Astrocyte (in vitro differentiated cells and primary cell): Measurements from ENCODE around the gene HSD17B12. TPM values are rescaled to one million over a fixed set of nuclear protein-coding genes. Genes with fewer than 3 reads are reported as not detected.

ENCODE experiments used
- DNase-seq: peaks from one replicate; pipeline ENCODE4 v3.0.0-alpha.2; 2010; ENCODE audit warnings: low read depth
- FAIRE-seq: peaks from 2 replicates; lab custom pipeline; 2011; peaks lifted over from hg19 to GRCh38; lab: Jason Lieb, UNC
- H2AFZ ChIP-seq: 2 replicates; pipeline ENCODE4 v1.6.0; 2012; ENCODE audit warnings: low read depth, low read length, inconsistent platforms
- H3K27ac ChIP-seq: 2 replicates; pipeline ENCODE4 v1.5.1; 2011; ENCODE audit warnings: low read depth, low read length, inconsistent platforms
- H3K27me3 ChIP-seq: 2 replicates; pipeline ENCODE4 v1.6.0; 2011; ENCODE audit warnings: low read length, inconsistent platforms; ENCODE audit not compliant: insufficient read depth
- H3K36me3 ChIP-seq: 2 replicates; pipeline ENCODE4 v1.5.1; 2011; ENCODE audit warnings: low read length, inconsistent platforms; ENCODE audit not compliant: insufficient read depth
- H3K4me1 ChIP-seq: 2 replicates; pipeline ENCODE4 v1.5.1; 2011; ENCODE audit warnings: low read length, inconsistent platforms; ENCODE audit not compliant: insufficient read depth
- H3K4me2 ChIP-seq: 2 replicates; pipeline ENCODE4 v1.6.0; 2012; ENCODE audit warnings: low read length, inconsistent platforms
- H3K4me3 ChIP-seq: 2 replicates; pipeline ENCODE4 v1.5.1; 2011; ENCODE audit warnings: low read depth, mild to moderate bottlenecking, low read length, inconsistent platforms; ENCODE audit not compliant: insufficient read depth
- H3K79me2 ChIP-seq: 2 replicates; pipeline ENCODE4 v1.6.0; 2012; ENCODE audit warnings: mild to moderate bottlenecking, low read length, inconsistent platforms; ENCODE audit not compliant: insufficient read depth
- H3K9ac ChIP-seq: 2 replicates; pipeline ENCODE4 v1.6.0; 2012; ENCODE audit warnings: mild to moderate bottlenecking, low read length, inconsistent platforms
- H3K9me3 ChIP-seq: 2 replicates; pipeline ENCODE4 v1.5.1; 2012; ENCODE audit warnings: low read depth, mild to moderate bottlenecking, low read length, inconsistent platforms; ENCODE audit not compliant: insufficient read depth
- H4K20me1 ChIP-seq: 2 replicates; pipeline ENCODE4 v1.6.0; 2012; ENCODE audit warnings: low read length, inconsistent platforms; ENCODE audit not compliant: insufficient read depth
- H3K27ac Mint-ChIP-seq: one replicate; pipeline ENCODE4 v1.8.0; 2021; ENCODE audit warnings: mild to moderate bottlenecking, mixed read lengths; ENCODE audit not compliant: unreplicated experiment
- H3K27me3 Mint-ChIP-seq: one replicate; pipeline ENCODE4 v1.8.0; 2021; ENCODE audit warnings: low read depth, mixed read lengths; ENCODE audit not compliant: unreplicated experiment
- H3K36me3 Mint-ChIP-seq: one replicate; pipeline ENCODE4 v1.8.0; 2021; ENCODE audit warnings: low read depth, mixed read lengths; ENCODE audit not compliant: unreplicated experiment
- H3K4me1 Mint-ChIP-seq: one replicate; pipeline ENCODE4 v1.8.0; 2021; ENCODE audit warnings: low read depth, mixed read lengths; ENCODE audit not compliant: unreplicated experiment
- H3K4me3 Mint-ChIP-seq: one replicate; pipeline ENCODE4 v1.8.0; 2021; ENCODE audit warnings: mild to moderate bottlenecking, moderate library complexity, mixed read lengths; ENCODE audit not compliant: unreplicated experiment
- H3K9me3 Mint-ChIP-seq: one replicate; pipeline ENCODE4 v1.8.0; 2021; ENCODE audit warnings: mild to moderate bottlenecking, mixed read lengths; ENCODE audit not compliant: unreplicated experiment
- CTCF ChIP-seq: IDR thresholded peaks from 2 replicates; pipeline ENCODE4 v1.5.1; 2011; ENCODE audit warnings: low read depth, mild to moderate bottlenecking, inconsistent platforms, low read length, moderate library complexity; ENCODE audit not compliant: insufficient read depth
- EZH2 ChIP-seq: IDR thresholded peaks from 2 replicates; pipeline ENCODE4 v1.6.1; 2012; ENCODE audit warnings: mild to moderate bottlenecking, low read length, inconsistent platforms; ENCODE audit not compliant: insufficient read depth
- total RNA-seq: library from RNA; stranded (reverse); gene quantifications from 2 replicates; pipeline ENCODE4 v1.2.1, GENCODE V29; 2021

The HSD17B12 gene
- total RNA-seq, 1 donor from 2014 or later = 132 TPM

GRCh38 chr11:43895601-43896000 is 215.1 kb downstream of the HSD17B12 start:
- H3K9ac ChIP-seq = no peak overlapping the region
- peaks cover 6% of the 10 kb centered on the region for H4K20me1 ChIP-seq
- Mint-ChIP-seq H3K9me3 (no peaks in the 10 kb centered on the region), H3K27ac (no peak overlapping the region), H3K27me3 (no peaks in the 10 kb centered on the region), H3K4me3 (no peak overlapping the region), H3K4me1 (no peaks in the 10 kb centered on the region), H3K36me3 (peaks cover 28% of the 10 kb centered on the region)
- H3K4me3 ChIP-seq = no peak overlapping the region
- H3K79me2 ChIP-seq = no peaks in the 10 kb centered on the region
- no peaks in the 10 kb centered on the region for H3K9me3 ChIP-seq
- H2AFZ ChIP-seq = no peak overlapping the region
- no peak for FAIRE-seq
- no peaks in the 10 kb centered on the region for H3K27me3 ChIP-seq
- H3K4me2 ChIP-seq = no peak overlapping the region
- peaks cover 25% of the 10 kb centered on the region for H3K36me3 ChIP-seq
- no peak for TF ChIP-seq EZH2
- TF ChIP-seq CTCF = no peak
- no peak overlapping the region for H3K27ac ChIP-seq
- H3K4me1 ChIP-seq = no peaks in the 10 kb centered on the region
- DNase-seq = no peak

- H3K9me3 ChIP-seq = no peaks in the 10 kb centered on the region
- DNase-seq (no peak), FAIRE-seq (no peak)
- H3K4me2 ChIP-seq = no peak overlapping the region
- H3K27ac Mint-ChIP-seq = no peak overlapping the region
- peaks cover 6% of the 10 kb centered on the region for H4K20me1 ChIP-seq
- H3K9me3 Mint-ChIP-seq = no peaks in the 10 kb centered on the region
- H3K9ac ChIP-seq = no peak overlapping the region
- H3K4me1 Mint-ChIP-seq = no peaks in the 10 kb centered on the region
- no peak overlapping the region for H3K4me3 Mint-ChIP-seq
- H3K27me3 Mint-ChIP-seq = no peaks in the 10 kb centered on the region
- no peaks in the 10 kb centered on the region for H3K4me1 ChIP-seq
- no peak for TF ChIP-seq CTCF
- no peak for TF ChIP-seq EZH2
- no peak overlapping the region for H3K27ac ChIP-seq
- peaks cover 18% of the 10 kb centered on the region for H3K36me3 ChIP-seq
- H3K79me2 ChIP-seq = no peaks in the 10 kb centered on the region
- peaks cover 29% of the 10 kb centered on the region for H3K36me3 Mint-ChIP-seq
- no peak overlapping the region for H3K4me3 ChIP-seq
- H2AFZ ChIP-seq = no peak overlapping the region
- no peaks in the 10 kb centered on the region for H3K27me3 ChIP-seq
Measured at GRCh38 chr11:43898574-43898973, 218.0 kb downstream of the HSD17B12 start.

GRCh38 chr11:43899094-43899493 is 218.6 kb downstream of the HSD17B12 start:
- Histone ChIP-seq H3K4me3 (no peak overlapping the region), H3K27me3 (no peaks in the 10 kb centered on the region), H3K9ac (no peak overlapping the region), H3K4me2 (no peak overlapping the region), H2AFZ (no peak overlapping the region), H3K79me2 (no peaks in the 10 kb centered on the region), H4K20me1 (peaks cover 6% of the 10 kb centered on the region), H3K36me3 (peaks cover 18% of the 10 kb centered on the region), H3K4me1 (no peaks in the 10 kb centered on the region), H3K27ac (no peak overlapping the region), H3K9me3 (no peaks in the 10 kb centered on the region)
- TF ChIP-seq EZH2 = no peak
- TF ChIP-seq CTCF = no peak
- H3K4me3 Mint-ChIP-seq = no peak overlapping the region
- DNase-seq = no peak
- H3K4me1 Mint-ChIP-seq = no peaks in the 10 kb centered on the region
- H3K9me3 Mint-ChIP-seq = no peaks in the 10 kb centered on the region
- no peak for FAIRE-seq
- H3K27me3 Mint-ChIP-seq = no peaks in the 10 kb centered on the region
- H3K36me3 Mint-ChIP-seq = peaks cover 29% of the 10 kb centered on the region
- H3K27ac Mint-ChIP-seq = no peak overlapping the region
